Gastrocnemius medialis (tissue), 4 donors: ENCODE results near the gene HDGFL1. TPM values are rescaled to one million over a fixed set of nuclear protein-coding genes. Genes with fewer than 3 reads are reported as not detected.

Experiments
- ATAC-seq, 2 donors: fragments of 150-250 bp; one replicate each; pipeline ENCODE4 v1.9.1; 2016
- DNase-seq, 2 donors: peaks; one replicate each; pipeline ENCODE4 v3.0.0-alpha.2; 2019
- H3K27ac ChIP-seq, 4 donors: fragments of 200-600 bp; sonication (generic); 1 replicate in 1 of 4; 2 replicates in 3 of 4; pipeline ENCODE4 v1.5.1; 2016 to 2018; ENCODE audit warnings: mild to moderate bottlenecking in 2 of 4, moderate library complexity in 1 of 4
- H3K27me3 ChIP-seq, 3 donors: fragments of 200-600 bp; sonication (generic) in 2 of 3; 1 replicate in 1 of 3; 2 replicates in 2 of 3; pipeline versions ENCODE4 v1.5.1 to v1.6.0; 2016 to 2019; ENCODE audit warnings: mild to moderate bottlenecking in 1 of 3, moderate library complexity in 1 of 3
- H3K36me3 ChIP-seq, 2 donors: fragments of 200-600 bp; sonication (generic) in 1 of 2; one replicate each; pipeline ENCODE4 v1.5.1; 2017 to 2018
- H3K4me1 ChIP-seq, 2 donors: fragments of 200-600 bp; sonication (generic) in 1 of 2; one replicate each; pipeline ENCODE4 v1.5.1; 2016 to 2017; ENCODE audit warnings: mild to moderate bottlenecking in 2 of 2
- H3K4me3 ChIP-seq, 4 donors: fragments of 200-600 bp; sonication (generic) in 3 of 4; 1 replicate in 1 of 4; 2 replicates in 3 of 4; pipeline ENCODE4 v1.5.1; 2016 to 2019; ENCODE audit warnings: mild to moderate bottlenecking in 2 of 4
- H3K9me3 ChIP-seq, 3 donors: fragments of 200-600 bp; sonication (generic) in 2 of 3; 1 replicate in 1 of 3; 2 replicates in 2 of 3; pipeline ENCODE4 v1.5.1; 2016 to 2019
- CTCF ChIP-seq, 5 experiments: fragments of 450-650 bp in 3 of 5; fragments of 200-600 bp in 2 of 5; sonication (generic) in 2 of 5; IDR thresholded peaks in 4 of 5; conservative IDR thresholded peaks in 1 of 5; 1 replicate in 4 of 5; 2 replicates in 1 of 5; pipeline ENCODE4 v1.5.1; 2016 to 2019; ENCODE audit warnings: antibody characterized with exemption in 5 of 5, mild to moderate bottlenecking in 3 of 5, moderate library complexity in 3 of 5
- POLR2A ChIP-seq, 2 donors: fragments of 450-650 bp; IDR thresholded peaks; one replicate each; pipeline ENCODE4 v1.6.1; 2017; ENCODE audit warnings: antibody characterized with exemption in 2 of 2, mild to moderate bottlenecking in 2 of 2, moderate library complexity in 2 of 2
- in situ Hi-C, 4 donors: fragments of 200-750 bp; cut with MboI; loops; one replicate each; pipeline versions ENCODE4 v1.15.0 to v1.8.0; 2017; ENCODE audit warnings: low sequenced_read_pairs in 4 of 4
- intact Hi-C: fragments of 100-400 bp; cut with DNase I; formaldehyde crosslinking; loops from one replicate; pipeline ENCODE4 v1.15.1; 2023; ENCODE audit warnings: low total_unique reads
- total RNA-seq, 4 donors: library from RNA; depleted of rRNA; stranded (reverse); fragments of >200 nt; gene quantifications; one replicate each; pipeline versions ENCODE4 v1.1.0 to v1.2.3, GENCODE V29; 2016

The HDGFL1 gene
- total RNA-seq, result not detected

- Histone ChIP-seq H3K27ac (no peak within 1 kb of the TSS), H3K9me3 (no peaks in the 10 kb centered on the region), H3K4me1 (no peaks in the 10 kb centered on the region), H3K27me3 (no peaks in the 10 kb centered on the region), H3K36me3 (no peaks in the 10 kb centered on the region), H3K4me3 (no peak within 1 kb of the TSS)
- TF ChIP-seq CTCF (IDR thresholded peaks at IDR 0.05 in 4 of 5, conservative IDR thresholded peaks at IDR 0.05 in 1 of 5) (no peak), POLR2A (IDR thresholded peaks at IDR 0.05) (no peak)
- ATAC-seq, result no peak
- in situ Hi-C loops, result no loop called here
- no peak for DNase-seq
- intact Hi-C loops, result no loop called here
These were observed at the start of gene HDGFL1 for GRCh38 chr6:22569281-22570184. Gene HDGFL1 (plus strand): TSS chr6:22569566. CDS start chr6:22569576, 10 bp downstream.

- in situ Hi-C loops, result no loop called here
- intact Hi-C loops, result no loop called here
- TF ChIP-seq CTCF (IDR thresholded peaks at IDR 0.05 in 4 of 5, conservative IDR thresholded peaks at IDR 0.05 in 1 of 5) (no peak), POLR2A (IDR thresholded peaks at IDR 0.05) (no peak)
These were observed 48.3 kb upstream of the HDGFL1 start for GRCh38 chr6:22521035-22521434.

GRCh38 chr6:22526736-22527135 is 42.6 kb upstream of the HDGFL1 start:
- in situ Hi-C loops (no loop called here), intact Hi-C loops (no loop called here)

More at GRCh38 chr6:22521035-22521434, 48.3 kb upstream of the HDGFL1 start:
- Histone ChIP-seq H3K27me3 (no peaks in the 10 kb centered on the region), H3K9me3 (no peaks in the 10 kb centered on the region), H3K4me1 (no peaks in the 10 kb centered on the region), H3K27ac (no peak overlapping the region), H3K36me3 (no peaks in the 10 kb centered on the region), H3K4me3 (no peak overlapping the region)
- ATAC-seq, result no peak
- DNase-seq, result no peak

GRCh38 chr6:22529866-22530265 is 39.5 kb upstream of the HDGFL1 start:
- Histone ChIP-seq H3K9me3 (no peaks in the 10 kb centered on the region), H3K27ac (no peak overlapping the region), H3K4me1 (no peaks in the 10 kb centered on the region), H3K36me3 (no peaks in the 10 kb centered on the region), H3K27me3 (no peaks in the 10 kb centered on the region), H3K4me3 (no peak overlapping the region)
- in situ Hi-C loops (no loop called here), intact Hi-C loops (no loop called here)
- DNase-seq, result no peak
- TF ChIP-seq POLR2A (IDR thresholded peaks at IDR 0.05) (no peak), CTCF (IDR thresholded peaks at IDR 0.05 in 4 of 5, conservative IDR thresholded peaks at IDR 0.05 in 1 of 5) (no peak)
- ATAC-seq, result no peak

More at GRCh38 chr6:22526736-22527135, 42.6 kb upstream of the HDGFL1 start:
- Histone ChIP-seq H3K27me3 (no peaks in the 10 kb centered on the region), H3K9me3 (no peaks in the 10 kb centered on the region), H3K36me3 (no peaks in the 10 kb centered on the region), H3K27ac (no peak overlapping the region), H3K4me3 (no peak overlapping the region), H3K4me1 (no peaks in the 10 kb centered on the region)
- no peak for ATAC-seq
- TF ChIP-seq CTCF (IDR thresholded peaks at IDR 0.05 in 4 of 5, conservative IDR thresholded peaks at IDR 0.05 in 1 of 5) (no peak), POLR2A (IDR thresholded peaks at IDR 0.05) (no peak)
- no peak for DNase-seq
